Transverse colon (tissue), 4 donors: ENCODE measurements around the gene ZBTB16. TPM values are rescaled to one million over a fixed set of nuclear protein-coding genes. Genes with fewer than 3 reads are reported as not detected.
A peak's percentile ranks its signal among the peaks of the same experiment; 100 is the strongest.

Experiments
- DNase-seq: peaks from one replicate; pipeline ENCODE4 v3.0.0-alpha.2; 2019
- H3K27ac ChIP-seq, 4 donors: fragments of 200-600 bp; sonication (generic); 2 replicates each; pipeline ENCODE4 v1.5.1; 2016 to 2018; ENCODE audit warnings: inconsistent platforms in 4 of 4
- H3K27me3 ChIP-seq: fragments of 200-600 bp; sonication (generic); 2 replicates; pipeline ENCODE4 v1.5.1; 2017; ENCODE audit warnings: inconsistent platforms
- H3K36me3 ChIP-seq, 4 donors: fragments of 200-600 bp; sonication (generic); 2 replicates each; pipeline ENCODE4 v1.5.1; 2017 to 2019; ENCODE audit warnings: inconsistent platforms in 4 of 4
- H3K4me1 ChIP-seq, 4 donors: fragments of 200-600 bp; sonication (generic); 2 replicates each; pipeline ENCODE4 v1.5.1; 2017 to 2020; ENCODE audit warnings: inconsistent platforms in 4 of 4
- H3K4me3 ChIP-seq, 4 donors: fragments of 200-600 bp; sonication (generic); 1 replicate in 1 of 4; 2 replicates in 3 of 4; pipeline versions ENCODE4 v1.5.1 to v1.6.1; 2017 to 2019; ENCODE audit warnings: inconsistent platforms in 4 of 4
- H3K9me3 ChIP-seq, 2 donors: fragments of 200-600 bp; sonication (generic); 2 replicates each; pipeline ENCODE4 v1.5.1; 2017 to 2019; ENCODE audit warnings: inconsistent platforms in 2 of 2
- EP300 ChIP-seq: sonication (generic); formaldehyde crosslinking; IDR thresholded peaks from one replicate; pipeline ENCODE4 v1.6.1; 2017; ENCODE audit warnings: antibody characterized with exemption, low read depth
- POLR2A ChIP-seq: fragments of 450-650 bp; IDR thresholded peaks from one replicate; pipeline ENCODE4 v1.6.1; 2016; ENCODE audit warnings: antibody characterized with exemption, mild to moderate bottlenecking, moderate library complexity
- POLR2AphosphoS5 ChIP-seq, 3 donors: sonication (generic); formaldehyde crosslinking; IDR thresholded peaks; one replicate each; pipeline ENCODE4 v1.6.1; 2016; ENCODE audit warnings: antibody characterized with exemption in 3 of 3
- WGBS, 2 donors: methylation state at CpG; one replicate each; pipeline ENCODE4 v1.1.5; 2018; ENCODE audit warnings: low coverage in 1 of 2; 5-methylcytosine and 5-hydroxymethylcytosine counted together
- in situ Hi-C, 4 donors: fragments of 200-750 bp; cut with MboI; loops; one replicate each; pipeline versions ENCODE4 v1.15.0 to v1.15.1; 2017; ENCODE audit warnings: low sequenced_read_pairs in 3 of 4, low pct_ligation_motif_present in 1 of 4, low pct_unique_long_range_greater_than_20kb in 1 of 4
- intact Hi-C: fragments of 100-400 bp; cut with DNase I; formaldehyde crosslinking; loops from one replicate; pipeline ENCODE4 v1.15.1; 2023; ENCODE audit warnings: low total_unique reads
- total RNA-seq, 4 donors: library from RNA; depleted of rRNA; stranded (reverse); fragments of >200 nt; gene quantifications; one replicate each; pipeline ENCODE4 v1.1.0, GENCODE V29; 2016
- TF ChIP-seq, protein P1 (sequence below), 5 experiments: fragments of 200-600 bp in 3 of 5; fragments of 450-650 bp in 2 of 5; sonication (generic) in 3 of 5; IDR thresholded peaks; 1 replicate in 2 of 5; 2 replicates in 3 of 5; pipeline ENCODE4 v1.5.1; 2016 to 2017; ENCODE audit warnings: antibody characterized with exemption in 5 of 5, inconsistent platforms in 3 of 5, mild to moderate bottlenecking in 2 of 5, moderate library complexity in 1 of 5

ZBTB16 gene
- total RNA-seq, 4 donors from 2014 or later: 108 to 271 (median 155) TPM

DNA sequence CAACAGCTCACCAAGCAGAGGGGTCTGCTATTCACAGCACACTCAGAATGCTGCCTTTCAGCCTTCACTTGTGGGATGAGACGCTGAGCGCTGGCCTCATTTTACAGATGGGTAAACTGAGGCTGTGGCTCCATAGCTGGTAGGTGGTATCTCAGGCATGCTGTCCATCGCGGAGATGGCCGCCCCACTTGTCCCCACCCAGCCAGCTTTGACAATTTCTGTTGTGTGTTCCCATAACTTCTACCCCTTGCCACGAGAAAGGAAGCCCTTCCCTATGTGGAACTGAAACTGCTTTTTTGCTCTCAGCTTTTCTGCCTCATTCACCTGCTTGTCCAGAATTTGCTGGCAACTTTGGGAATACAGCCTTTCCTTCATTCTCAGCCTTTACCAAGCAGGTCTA, 200.6 kb downstream of the ZBTB16 start:
- H3K9me3 ChIP-seq: no peaks in the 10 kb centered on the region
- H3K27ac ChIP-seq: peak overlapping the region in 3 of 4 donors; percentile 69 to 76 (median 75)
- DNase-seq: no peak
- no peak overlapping the region for H3K4me3 ChIP-seq
- in situ Hi-C loops (loop anchor here in 3 of 4 donors (5.0 to 25.0 kb wide), 6 partner anchors 223 to 373 kb away; partner anchors contain the start of gene USP28 (in 1 of the 3)), intact Hi-C loops (loop anchor here (5.0 kb wide), 1 partner anchor 223 kb away; no protein-coding TSS in a partner anchor)
- 60 to 88% methylated on average over 1 to 6 of the region's 6 CpGs for WGBS, 2 donors
- H3K27me3 ChIP-seq: peaks cover 9% of the 10 kb centered on the region
- TF ChIP-seq, protein P1, sequence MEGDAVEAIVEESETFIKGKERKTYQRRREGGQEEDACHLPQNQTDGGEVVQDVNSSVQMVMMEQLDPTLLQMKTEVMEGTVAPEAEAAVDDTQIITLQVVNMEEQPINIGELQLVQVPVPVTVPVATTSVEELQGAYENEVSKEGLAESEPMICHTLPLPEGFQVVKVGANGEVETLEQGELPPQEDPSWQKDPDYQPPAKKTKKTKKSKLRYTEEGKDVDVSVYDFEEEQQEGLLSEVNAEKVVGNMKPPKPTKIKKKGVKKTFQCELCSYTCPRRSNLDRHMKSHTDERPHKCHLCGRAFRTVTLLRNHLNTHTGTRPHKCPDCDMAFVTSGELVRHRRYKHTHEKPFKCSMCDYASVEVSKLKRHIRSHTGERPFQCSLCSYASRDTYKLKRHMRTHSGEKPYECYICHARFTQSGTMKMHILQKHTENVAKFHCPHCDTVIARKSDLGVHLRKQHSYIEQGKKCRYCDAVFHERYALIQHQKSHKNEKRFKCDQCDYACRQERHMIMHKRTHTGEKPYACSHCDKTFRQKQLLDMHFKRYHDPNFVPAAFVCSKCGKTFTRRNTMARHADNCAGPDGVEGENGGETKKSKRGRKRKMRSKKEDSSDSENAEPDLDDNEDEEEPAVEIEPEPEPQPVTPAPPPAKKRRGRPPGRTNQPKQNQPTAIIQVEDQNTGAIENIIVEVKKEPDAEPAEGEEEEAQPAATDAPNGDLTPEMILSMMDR (IDR thresholded peaks at IDR 0.05): no peak
- TF ChIP-seq POLR2AphosphoS5 (IDR thresholded peaks at IDR 0.05): peak in 1 of 3 donors; percentile 4
- peaks cover 0 to 48% (median 27%) of the 10 kb centered on the region in 4 donors for H3K4me1 ChIP-seq
- no peaks in the 10 kb centered on the region for H3K36me3 ChIP-seq

DNA sequence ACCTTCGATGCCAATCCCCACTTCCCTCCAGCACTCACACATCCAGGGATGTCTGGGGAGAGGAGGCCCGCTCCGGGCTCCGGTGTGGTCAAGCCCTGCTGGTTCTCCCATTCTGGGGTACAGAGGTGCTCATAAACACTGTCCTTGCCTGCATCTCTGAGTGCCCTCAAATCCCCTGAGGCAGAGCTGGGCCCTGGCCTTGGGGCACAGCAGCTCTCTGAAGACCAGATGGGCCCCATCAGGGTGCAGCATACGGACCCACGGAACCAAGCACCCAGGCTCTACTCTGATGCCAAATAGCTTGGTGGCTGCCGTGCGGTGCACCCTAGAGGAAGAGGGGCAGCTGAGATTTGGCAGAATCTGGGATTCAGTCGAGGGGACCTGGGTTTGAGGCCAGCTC, 201.0 kb downstream of the ZBTB16 start:
- no peaks in the 10 kb centered on the region for H3K9me3 ChIP-seq
- TF ChIP-seq POLR2AphosphoS5 (IDR thresholded peaks at IDR 0.05) (no peak), EP300 (no peak), POLR2A (no peak)
- TF ChIP-seq, protein P1 (IDR thresholded peaks at IDR 0.05): no peak
- peak overlapping the region in 3 of 4 donors; percentile 69 to 76 (median 75) for H3K27ac ChIP-seq
- peaks cover 0 to 48% (median 27%) of the 10 kb centered on the region in 4 donors for H3K4me1 ChIP-seq
- DNase-seq: no peak
- H3K4me3 ChIP-seq: no peak overlapping the region
- peaks cover 9% of the 10 kb centered on the region for H3K27me3 ChIP-seq
- no peaks in the 10 kb centered on the region for H3K36me3 ChIP-seq
- 66 to 100% methylated on average over 1 to 7 of the region's 9 CpGs for WGBS, 2 donors
- intact Hi-C loops: loop anchor here (5.0 kb wide), 1 partner anchor 223 kb away; no protein-coding TSS in a partner anchor
- in situ Hi-C loops: loop anchor here in 3 of 4 donors (5.0 to 25.0 kb wide), 6 partner anchors 223 to 373 kb away; partner anchors contain the start of gene USP28 (in 1 of the 3)

DNA sequence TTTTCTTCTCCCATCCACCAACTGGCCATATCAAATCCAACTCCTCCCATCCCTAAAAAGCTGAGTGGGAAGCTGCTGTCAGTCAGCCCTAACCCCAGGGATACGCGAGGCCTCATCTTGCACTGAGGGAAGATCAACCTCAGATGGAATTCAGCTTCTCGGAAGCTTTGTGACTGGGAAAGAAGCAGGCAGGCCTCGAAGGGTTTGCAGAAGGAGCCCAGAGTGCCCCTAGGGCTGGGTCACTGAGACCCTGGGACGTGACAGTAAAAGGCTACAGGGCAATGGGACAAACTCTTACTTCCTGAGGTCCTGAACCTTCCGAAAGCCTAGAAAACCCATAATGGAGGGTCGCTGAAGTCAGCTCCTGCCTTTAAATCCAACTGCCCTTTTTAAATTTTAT, 202.3 kb downstream of the ZBTB16 start:
- in situ Hi-C loops (loop anchor here in 3 of 4 donors (5.0 to 25.0 kb wide), 6 partner anchors 224 to 374 kb away; partner anchors contain the start of gene USP28 (in 1 of the 3)), intact Hi-C loops (loop anchor here (2.0 to 5.0 kb wide), 2 partner anchors 224 to 269 kb away; no protein-coding TSS in a partner anchor)
- Histone ChIP-seq H3K9me3 (no peaks in the 10 kb centered on the region), H3K36me3 (no peaks in the 10 kb centered on the region), H3K27ac (no peak overlapping the region), H3K4me3 (no peak overlapping the region), H3K4me1 (peaks cover 0 to 43% (median 25%) of the 10 kb centered on the region in 4 donors), H3K27me3 (peaks cover 9% of the 10 kb centered on the region)
- 75 to 81% methylated on average over 4 to 7 of the region's 7 CpGs for WGBS, 2 donors
- TF ChIP-seq POLR2AphosphoS5 (IDR thresholded peaks at IDR 0.05) (no peak), EP300 (no peak), POLR2A (no peak)
- TF ChIP-seq, protein P1 (IDR thresholded peaks at IDR 0.05): no peak
- DNase-seq: no peak

DNA sequence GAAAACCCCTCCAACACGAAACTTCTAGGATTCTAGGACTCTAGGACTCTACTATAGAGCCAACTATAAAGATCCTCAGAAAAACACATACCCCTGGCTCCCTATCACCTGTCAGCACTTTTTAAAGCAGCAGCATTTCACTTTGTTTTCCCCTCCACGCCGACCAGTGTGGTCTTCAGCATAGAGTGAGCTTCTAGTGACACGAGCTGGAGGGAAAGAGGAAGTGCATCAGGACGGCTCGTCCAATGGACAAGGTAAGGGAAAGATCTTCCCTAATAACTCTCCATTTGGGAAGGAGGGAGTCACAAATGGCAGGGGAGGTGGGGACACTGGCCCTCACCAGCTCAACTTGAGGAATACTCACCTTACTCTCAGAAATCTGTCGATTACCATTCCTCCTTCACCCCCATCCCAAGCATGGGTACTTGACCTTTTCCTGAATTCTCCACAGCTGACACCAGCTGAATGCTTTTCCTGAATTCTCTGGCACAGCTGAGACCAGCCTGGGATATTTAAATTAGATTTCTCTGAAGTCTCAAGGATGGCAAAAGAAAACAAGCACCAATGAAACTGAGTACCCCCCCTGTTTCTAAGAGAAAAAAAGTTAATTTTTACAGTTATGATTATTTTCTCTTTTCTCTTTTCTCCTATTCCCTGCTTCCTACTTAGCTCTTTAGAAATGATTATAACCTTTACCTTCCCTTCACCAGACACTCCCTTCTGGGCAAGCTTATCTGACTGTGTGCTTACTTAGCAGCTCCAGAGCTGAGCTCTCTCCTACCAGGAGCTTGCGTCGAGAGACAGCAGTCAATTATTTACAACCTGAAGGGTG, 203.4 kb downstream of the ZBTB16 start:
- no peak for DNase-seq
- 17% methylated on average over 6 to 9 of the region's 9 CpGs for WGBS, 2 donors
- TF ChIP-seq POLR2A: no peak
- TF ChIP-seq POLR2AphosphoS5 (IDR thresholded peaks at IDR 0.05): peak in 1 of 3 donors; percentile 48
- TF ChIP-seq, protein P1 (IDR thresholded peaks at IDR 0.05): peak; percentile 56 to 67 (median 62)
- no peaks in the 10 kb centered on the region for H3K9me3 ChIP-seq
- intact Hi-C loops: loop anchor here (2.0 to 5.0 kb wide), 2 partner anchors 226 to 270 kb away; no protein-coding TSS in a partner anchor
- peaks cover 9% of the 10 kb centered on the region for H3K27me3 ChIP-seq
- H3K27ac ChIP-seq: no peak overlapping the region
- H3K4me3 ChIP-seq: no peak overlapping the region
- no peaks in the 10 kb centered on the region for H3K36me3 ChIP-seq
- peaks cover 0 to 32% (median 16%) of the 10 kb centered on the region in 4 donors for H3K4me1 ChIP-seq
- in situ Hi-C loops: loop anchor here in 3 of 4 donors (5.0 to 25.0 kb wide), 6 partner anchors 226 to 376 kb away; partner anchors contain the start of gene USP28 (in 1 of the 3)
